Parathyroid adenoma (tissue), 2 donors: ENCODE data around the gene PARP2.

Source experiments
- H2AFZ ChIP-seq: fragments of 300-600 bp; sonication (generic); one replicate; pipeline ENCODE4 v1.7.0; 2017; ENCODE audit warnings: antibody characterized with exemption, mild to moderate bottlenecking
- H3K27ac ChIP-seq: fragments of 300-600 bp; sonication (generic); one replicate; pipeline ENCODE4 v1.7.0; 2017
- H3K27me3 ChIP-seq: fragments of 300-600 bp; sonication (generic); one replicate; pipeline ENCODE4 v1.7.0; 2017; ENCODE audit warnings: low read length; ENCODE audit not compliant: control insufficient read depth, insufficient read depth
- H3K36me3 ChIP-seq: fragments of 300-600 bp; sonication (generic); one replicate; pipeline ENCODE4 v1.7.0; 2017; ENCODE audit warnings: low read length; ENCODE audit not compliant: control insufficient read depth, insufficient read depth
- H3K4me1 ChIP-seq: fragments of 300-600 bp; sonication (generic); one replicate; pipeline ENCODE4 v1.7.0; 2017; ENCODE audit warnings: control low read depth
- H3K4me2 ChIP-seq: fragments of 300-600 bp; sonication (generic); one replicate; pipeline ENCODE4 v1.7.0; 2017; ENCODE audit warnings: low read length
- H3K4me3 ChIP-seq: fragments of 300-600 bp; sonication (generic); one replicate; pipeline ENCODE4 v1.7.0; 2017; ENCODE audit warnings: low read depth, low read length
- H3K79me2 ChIP-seq: fragments of 300-600 bp; sonication (generic); one replicate; pipeline ENCODE4 v1.7.0; 2017; ENCODE audit warnings: control low read depth
- H3K9ac ChIP-seq: fragments of 300-600 bp; sonication (generic); one replicate; pipeline ENCODE4 v1.7.0; 2017; ENCODE audit warnings: mild to moderate bottlenecking
- H3K9me3 ChIP-seq: fragments of 300-600 bp; sonication (generic); one replicate; pipeline ENCODE4 v1.7.0; 2017; ENCODE audit warnings: low read length; ENCODE audit not compliant: control insufficient read depth
- CTCF ChIP-seq: fragments of 300-600 bp; sonication (generic); IDR thresholded peaks from one replicate; pipeline ENCODE4 v1.7.0; 2017; ENCODE audit warnings: antibody characterized with exemption, mild to moderate bottlenecking
- donor health status: primary hyperparathyroidism.

Gene PARP2

GRCh38 chr14:20384321-20384720, 40.9 kb downstream of the PARP2 start:
- no peaks in the 10 kb centered on the region for H3K79me2 ChIP-seq
- no peak overlapping the region for H2AFZ ChIP-seq
- no peak overlapping the region for H3K27ac ChIP-seq
- no peaks in the 10 kb centered on the region for H3K4me1 ChIP-seq
- no peaks in the 10 kb centered on the region for H3K27me3 ChIP-seq
- no peaks in the 10 kb centered on the region for H3K9me3 ChIP-seq
- H3K4me3 ChIP-seq, result no peak overlapping the region
- H3K4me2 ChIP-seq, result no peak overlapping the region
- no peaks in the 10 kb centered on the region for H3K36me3 ChIP-seq
- TF ChIP-seq CTCF, result no peak
- H3K9ac ChIP-seq, result no peak overlapping the region

GRCh38 chr14:20384886-20385285, 41.5 kb downstream of the PARP2 start:
- Histone ChIP-seq H3K4me3 (no peak overlapping the region), H3K27ac (no peak overlapping the region), H3K4me2 (no peak overlapping the region), H2AFZ (no peak overlapping the region), H3K27me3 (no peaks in the 10 kb centered on the region), H3K36me3 (no peaks in the 10 kb centered on the region), H3K4me1 (no peaks in the 10 kb centered on the region), H3K9ac (no peak overlapping the region), H3K9me3 (no peaks in the 10 kb centered on the region), H3K79me2 (no peaks in the 10 kb centered on the region)
- no peak for TF ChIP-seq CTCF

GRCh38 chr14:20386276-20386855, 42.9 kb downstream of the PARP2 start:
- Histone ChIP-seq H3K9me3 (no peaks in the 10 kb centered on the region), H3K4me1 (no peaks in the 10 kb centered on the region), H3K4me2 (no peak overlapping the region), H3K27me3 (no peaks in the 10 kb centered on the region), H2AFZ (no peak overlapping the region), H3K36me3 (no peaks in the 10 kb centered on the region), H3K9ac (no peak overlapping the region), H3K27ac (no peak overlapping the region), H3K4me3 (no peak overlapping the region), H3K79me2 (no peaks in the 10 kb centered on the region)
- no peak for TF ChIP-seq CTCF

GRCh38 chr14:20387576-20387975, 44.1 kb downstream of the PARP2 start:
- Histone ChIP-seq H3K9me3 (no peaks in the 10 kb centered on the region), H3K36me3 (no peaks in the 10 kb centered on the region), H3K79me2 (no peaks in the 10 kb centered on the region), H3K27ac (no peak overlapping the region), H3K27me3 (no peaks in the 10 kb centered on the region), H3K9ac (no peak overlapping the region), H3K4me2 (no peak overlapping the region), H2AFZ (no peak overlapping the region), H3K4me1 (no peaks in the 10 kb centered on the region), H3K4me3 (no peak overlapping the region)
- TF ChIP-seq CTCF, result no peak

GRCh38 chr14:20388159-20388558, 44.7 kb downstream of the PARP2 start:
- Histone ChIP-seq H3K36me3 (no peaks in the 10 kb centered on the region), H3K4me1 (no peaks in the 10 kb centered on the region), H3K9ac (no peak overlapping the region), H3K79me2 (no peaks in the 10 kb centered on the region), H2AFZ (no peak overlapping the region), H3K27ac (no peak overlapping the region), H3K4me2 (no peak overlapping the region), H3K9me3 (no peaks in the 10 kb centered on the region), H3K4me3 (no peak overlapping the region), H3K27me3 (no peaks in the 10 kb centered on the region)
- TF ChIP-seq CTCF, result no peak
